GM18502 (cell line): ENCODE data around the gene ARHGAP28.

Experiments
- ATAC-seq: cut with Tn5 transposase; IDR thresholded peaks from one replicate; pipeline ENCODE4 v1.9.1; 2021; ENCODE audit warnings: mild to moderate bottlenecking; ENCODE audit not compliant: unreplicated experiment, poor library complexity

Gene ARHGAP28

DNA sequence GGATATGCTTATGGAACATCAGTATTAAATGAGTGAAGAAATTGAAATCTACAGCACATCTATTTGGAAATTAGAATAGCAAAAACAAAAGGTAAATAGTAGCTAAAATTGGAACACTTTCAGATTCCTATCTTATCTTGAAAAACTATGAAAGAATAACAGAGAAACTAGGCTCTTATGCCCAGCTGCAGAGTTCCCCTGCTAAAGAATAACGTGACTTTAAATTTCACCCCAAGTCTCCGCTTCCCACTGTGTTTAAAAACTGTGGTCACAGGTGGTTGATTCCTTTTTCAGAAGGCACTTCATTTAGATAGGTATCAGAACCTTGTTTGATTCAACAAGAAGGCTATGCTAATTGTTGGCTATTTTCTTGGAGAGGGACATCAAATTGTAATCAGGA is 30.1 kb downstream of the ARHGAP28 start:
- no peak for ATAC-seq

DNA sequence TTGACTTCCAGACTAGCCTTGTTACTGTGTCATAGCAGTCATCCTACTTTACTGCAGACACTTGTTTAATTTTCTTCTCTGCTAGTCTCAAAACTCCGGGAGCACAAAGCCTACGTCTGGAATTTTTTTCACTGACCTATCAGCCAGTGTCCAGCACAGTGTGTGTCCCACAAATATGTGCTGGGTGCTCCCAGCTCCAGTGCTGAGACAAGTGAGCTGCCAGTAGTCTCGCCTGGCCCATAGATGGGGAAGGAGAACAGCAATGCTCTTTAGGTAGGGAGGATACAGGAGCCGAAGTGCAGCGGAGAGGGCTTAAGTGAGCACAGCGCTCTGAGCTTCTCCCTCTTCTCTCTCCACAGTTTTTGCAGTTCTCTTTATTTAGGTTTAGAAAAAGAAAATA is 34.0 kb downstream of the ARHGAP28 start:
- ATAC-seq: no peak

DNA sequence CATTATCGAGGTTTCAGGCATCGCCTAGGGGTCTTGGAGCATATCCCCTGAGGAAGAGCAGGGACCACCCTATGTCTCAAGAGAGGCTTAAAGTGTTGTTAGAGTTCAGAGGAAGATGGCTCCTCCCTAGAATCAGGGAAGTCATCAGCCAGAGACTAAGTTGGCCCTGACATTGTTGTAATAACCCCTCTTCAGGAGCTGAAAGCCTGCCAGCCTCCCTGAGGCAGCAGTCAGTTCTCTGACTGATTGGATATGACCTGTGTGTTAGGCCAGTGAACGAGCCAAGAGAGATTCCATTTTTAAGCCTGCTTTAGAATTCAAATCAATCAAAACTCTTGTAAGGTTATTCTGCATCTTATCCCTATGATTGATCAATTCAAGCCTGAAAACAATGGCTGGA is 34.9 kb downstream of the ARHGAP28 start:
- no peak for ATAC-seq

DNA sequence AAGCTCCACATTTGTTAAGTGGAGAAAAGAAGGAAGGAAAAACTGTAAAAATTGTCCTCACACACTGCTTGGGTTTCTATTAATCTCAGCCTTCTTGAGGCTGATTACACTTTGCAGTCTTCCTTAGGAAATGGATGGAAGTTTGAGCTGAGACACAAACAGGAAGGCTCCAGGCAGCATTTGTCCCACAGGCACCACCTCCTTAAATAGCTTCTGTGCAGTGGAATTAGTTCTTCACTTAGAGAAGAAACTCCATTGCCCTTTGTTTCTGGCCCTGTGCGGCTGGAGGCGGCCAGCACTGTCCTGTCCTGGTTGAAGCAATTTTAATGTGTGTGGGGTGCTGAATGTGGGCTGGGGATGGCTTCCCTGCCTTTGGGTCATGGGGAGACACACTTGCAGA is 44.3 kb downstream of the ARHGAP28 start:
- ATAC-seq: no peak

DNA sequence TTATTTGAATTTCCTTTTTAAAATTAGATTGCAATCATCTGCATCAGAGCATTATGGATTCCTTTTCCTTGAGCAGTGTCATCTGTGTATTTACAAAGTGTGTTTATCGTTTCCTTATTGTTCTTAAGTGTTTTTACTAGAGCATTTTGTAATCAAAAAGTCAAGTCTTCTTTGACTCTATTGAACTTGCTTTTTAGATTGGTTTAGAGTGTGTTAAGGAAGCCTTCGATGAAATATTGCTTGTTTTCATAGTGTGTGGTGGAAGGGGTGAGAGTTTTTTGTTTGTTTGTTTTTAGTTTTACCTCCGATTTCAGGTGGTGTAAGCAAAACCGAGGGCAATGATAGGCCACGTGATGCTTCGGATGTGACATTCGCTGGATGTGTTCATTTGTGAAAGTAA is 45.7 kb downstream of the ARHGAP28 start:
- no peak for ATAC-seq

DNA sequence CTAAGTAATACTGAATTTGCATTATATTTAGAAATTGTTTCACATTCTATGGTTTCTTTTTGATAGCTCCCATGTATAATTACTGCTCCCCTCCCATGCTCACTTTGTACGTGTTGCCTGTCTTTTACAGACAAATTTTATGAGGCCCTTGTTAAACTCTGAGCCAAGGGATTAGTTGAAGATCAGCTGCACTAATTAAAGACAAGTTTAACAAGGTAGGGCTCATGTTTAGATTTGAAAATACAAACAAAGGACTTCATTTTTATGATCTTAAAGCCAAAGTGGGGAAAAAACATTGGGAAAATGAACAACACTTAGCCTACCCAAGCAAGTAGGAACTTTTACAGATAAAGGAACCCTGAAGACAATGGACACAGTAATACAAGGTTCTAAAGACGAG is 46.2 kb downstream of the ARHGAP28 start:
- no peak for ATAC-seq

DNA sequence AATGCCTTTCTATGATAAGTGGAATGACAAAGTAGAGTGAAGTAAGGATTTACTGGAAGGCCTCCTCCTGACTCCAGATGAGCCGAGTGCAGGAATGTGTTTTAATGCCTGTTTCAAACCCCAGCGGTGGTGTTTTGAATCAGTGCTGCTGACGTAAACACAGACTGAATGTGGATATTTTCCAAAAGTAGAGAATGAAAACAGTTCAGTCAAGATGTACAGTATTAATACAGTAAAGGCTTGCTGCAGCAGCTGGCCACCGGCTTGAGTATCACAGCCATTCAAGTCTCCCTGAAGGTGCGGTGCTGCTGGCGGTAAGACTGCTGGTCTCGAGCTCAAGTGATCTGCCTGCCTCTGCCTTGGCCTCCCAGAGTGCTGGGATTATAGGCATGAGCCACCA is 46.7 kb downstream of the ARHGAP28 start:
- no peak for ATAC-seq

DNA sequence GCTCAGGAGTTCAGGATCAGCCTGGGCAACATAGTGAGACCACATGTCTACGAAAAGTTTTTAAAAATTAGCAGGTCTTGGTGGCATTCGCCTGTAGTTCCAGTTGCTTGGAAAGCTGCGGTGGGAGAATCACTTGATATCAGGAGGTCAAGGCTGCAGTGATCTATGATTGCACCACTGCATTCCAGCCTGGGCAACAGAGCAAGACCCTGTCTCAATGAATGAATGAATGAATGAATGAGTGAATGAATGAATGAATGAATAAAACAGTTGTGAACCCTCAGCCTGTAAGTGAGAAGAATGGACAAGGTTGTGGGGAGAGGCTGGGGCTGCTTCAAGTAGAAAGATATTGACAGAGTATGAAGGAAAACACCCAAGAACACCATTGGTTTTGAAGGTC is 48.0 kb downstream of the ARHGAP28 start:
- no peak for ATAC-seq

DNA sequence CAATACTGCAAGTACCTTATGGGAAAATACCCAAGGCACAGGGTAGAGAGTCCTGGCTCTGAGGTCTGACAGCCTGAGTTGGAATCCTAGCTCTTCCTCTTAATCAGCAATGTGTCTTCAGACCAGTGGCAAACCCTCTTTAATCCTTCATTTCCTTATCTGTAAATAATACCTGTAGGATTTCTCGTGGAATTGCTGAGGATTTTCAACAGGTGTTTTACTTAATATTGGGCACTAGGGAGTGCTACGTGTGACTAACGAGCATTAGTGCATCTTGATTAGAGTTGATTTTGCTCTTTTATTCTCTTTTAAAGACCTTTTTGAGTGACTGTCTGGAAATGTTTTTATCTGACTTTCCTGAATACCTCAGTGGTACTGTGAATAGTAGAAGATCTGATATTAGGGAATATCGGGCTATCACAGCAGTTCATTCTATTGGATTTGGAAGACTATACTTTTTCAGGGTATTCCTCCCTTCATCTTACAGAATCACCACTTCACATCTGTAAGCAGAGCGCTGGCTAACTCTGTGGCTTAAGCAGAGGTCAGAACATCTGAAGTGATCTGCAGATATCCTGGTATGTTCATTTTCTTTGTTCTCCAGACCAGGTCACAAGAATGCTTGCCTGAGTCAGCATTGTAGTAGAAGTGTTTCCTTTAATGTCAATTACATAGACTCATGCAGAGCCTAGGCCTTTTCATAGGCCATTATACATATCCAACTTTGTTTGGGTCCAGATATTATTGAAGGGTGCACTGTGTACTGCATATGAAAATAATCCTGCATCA is 49.1 kb downstream of the ARHGAP28 start:
- no peak for ATAC-seq

DNA sequence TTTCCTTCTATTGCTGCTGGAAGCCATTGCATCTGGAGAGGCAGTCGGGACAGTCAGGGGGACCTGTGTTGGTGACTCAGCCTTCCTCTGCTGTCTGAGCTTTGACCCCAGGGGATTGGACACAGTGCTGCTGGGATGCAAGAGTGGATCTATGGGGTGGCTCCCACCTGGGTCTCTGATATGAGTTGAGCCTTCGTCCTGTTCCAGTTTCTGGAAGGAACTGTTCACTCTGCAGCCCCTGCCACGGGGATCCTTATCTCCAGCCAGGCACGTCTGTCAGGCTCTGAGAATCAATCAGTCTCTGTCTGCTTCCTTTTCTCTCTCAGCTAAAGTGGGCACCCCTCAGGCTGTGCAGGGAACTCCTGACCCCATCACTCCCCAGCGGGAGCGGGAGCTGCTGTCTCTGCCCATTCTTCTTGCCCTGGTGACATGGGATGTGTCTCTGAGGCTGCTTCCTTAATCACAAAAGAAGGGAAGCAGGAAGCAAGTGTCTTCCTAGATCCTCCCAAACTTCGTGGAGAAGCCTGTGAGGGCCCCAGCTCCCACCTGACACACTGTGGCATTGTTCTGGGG is 51.7 kb downstream of the ARHGAP28 start:
- no peak for ATAC-seq

DNA sequence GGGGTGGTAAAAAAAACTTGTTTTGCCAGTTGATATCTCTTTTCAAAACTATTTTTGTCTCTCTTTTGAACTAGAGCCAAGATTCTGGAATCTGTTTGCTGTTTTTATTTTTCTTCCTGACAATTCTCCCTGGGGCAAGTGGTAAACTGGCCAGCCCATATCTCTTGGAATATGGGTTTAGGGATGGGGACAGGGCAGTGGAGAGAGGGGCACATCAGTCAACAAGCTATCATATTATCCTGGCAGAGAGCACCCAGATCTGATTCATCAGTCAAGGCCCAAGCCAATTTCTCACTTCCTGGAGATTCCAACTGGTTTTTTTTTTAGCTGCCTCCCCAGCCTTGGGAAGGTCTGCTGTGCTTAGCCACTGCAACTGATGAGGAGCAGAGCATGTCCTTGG is 52.3 kb downstream of the ARHGAP28 start:
- ATAC-seq: no peak

DNA sequence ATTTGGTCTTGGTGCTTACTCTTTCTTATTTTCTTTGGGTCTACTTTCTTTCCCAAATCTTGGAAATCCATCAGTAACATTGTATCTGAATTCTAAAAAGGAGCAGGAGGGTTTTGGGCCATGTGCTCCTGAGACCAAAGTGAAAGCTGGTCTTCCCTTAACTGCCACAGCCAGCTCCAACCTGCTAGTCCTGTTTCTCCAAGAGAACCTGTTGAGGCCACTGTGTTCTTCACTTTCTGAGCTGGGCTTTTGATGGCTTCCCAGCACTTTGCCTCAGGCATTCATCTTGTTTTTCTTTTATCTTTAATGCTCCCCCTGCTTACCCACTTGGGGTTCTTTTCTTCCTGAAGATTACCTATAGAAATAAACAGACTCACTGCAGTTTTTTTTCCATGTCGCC is 53.3 kb downstream of the ARHGAP28 start:
- no peak for ATAC-seq

DNA sequence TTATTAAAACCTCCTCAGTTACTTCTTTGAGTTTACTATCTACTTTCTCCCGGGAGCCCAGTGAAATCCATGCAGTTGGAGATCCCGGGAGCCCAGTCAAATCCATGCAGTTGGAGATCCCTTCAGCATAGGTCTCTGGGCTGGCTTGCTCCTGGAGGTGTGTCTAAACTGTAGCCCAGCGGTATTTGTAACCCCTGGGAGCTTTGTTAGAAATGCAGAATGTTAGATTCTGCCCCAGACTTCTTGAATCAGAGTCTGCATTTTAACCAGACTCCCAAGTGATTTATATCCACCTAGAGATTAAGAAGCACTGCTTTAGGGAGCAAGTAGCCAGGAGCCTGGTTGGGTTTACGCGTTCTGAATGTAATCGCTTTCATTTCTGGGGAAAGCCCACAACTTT is 54.5 kb downstream of the ARHGAP28 start:
- ATAC-seq: no peak

DNA sequence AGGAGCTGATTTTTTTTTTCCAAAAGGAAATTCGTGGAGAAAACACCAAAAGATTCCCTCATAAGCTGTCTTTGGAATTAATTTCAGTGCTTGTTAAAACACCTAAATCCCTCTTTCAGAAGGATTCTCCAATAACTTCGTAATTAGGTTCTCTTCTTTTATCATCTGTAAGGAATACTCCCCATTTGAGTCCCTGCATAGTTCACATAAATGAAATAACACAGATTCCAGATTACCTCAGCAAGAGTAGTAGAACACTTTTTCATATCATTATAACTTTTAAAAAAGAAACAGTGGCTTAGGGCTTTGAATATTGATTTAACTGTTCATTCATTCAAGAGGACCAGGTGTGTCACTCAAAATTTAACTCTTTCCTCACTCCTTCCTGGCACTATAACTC is 55.5 kb downstream of the ARHGAP28 start:
- no peak for ATAC-seq

DNA sequence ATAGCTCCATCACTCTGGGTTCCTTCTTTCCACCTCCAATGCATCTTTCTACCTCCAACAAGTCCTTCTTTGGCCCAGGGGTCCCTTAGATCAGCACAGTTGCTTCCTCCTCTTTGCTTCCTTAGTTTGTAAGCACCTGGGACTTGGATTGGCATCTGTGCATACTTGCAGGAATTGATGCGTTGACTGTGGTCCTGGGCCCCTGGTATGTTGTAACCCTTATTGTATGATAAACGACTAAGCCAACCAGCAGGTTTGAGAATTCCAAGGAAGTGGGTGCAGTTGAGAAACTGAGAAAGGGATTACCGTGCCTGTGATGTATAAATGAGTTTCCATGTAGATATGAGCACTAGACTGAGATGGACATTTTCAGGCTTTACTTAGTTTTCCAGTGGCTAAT is 55.9 kb downstream of the ARHGAP28 start:
- no peak for ATAC-seq

DNA sequence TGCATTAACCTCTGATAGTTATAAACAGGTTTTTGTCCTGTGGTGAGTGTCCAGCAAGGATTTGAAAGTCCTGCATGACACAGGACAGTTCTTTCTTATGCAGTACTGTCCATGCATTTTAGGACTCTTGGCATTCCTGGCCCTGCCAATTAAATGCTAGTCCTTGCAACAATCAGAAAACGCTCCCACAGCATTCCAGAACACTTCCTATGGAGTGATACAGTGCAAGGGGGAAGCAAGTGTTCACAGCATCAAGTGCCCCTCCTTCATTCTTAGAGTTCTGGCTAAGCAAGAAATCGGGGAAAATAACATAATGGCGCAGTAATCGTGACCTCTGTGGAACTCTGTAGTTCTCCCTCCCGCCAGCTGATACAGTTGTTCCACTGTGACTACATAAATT is 62.9 kb downstream of the ARHGAP28 start:
- no peak for ATAC-seq

DNA sequence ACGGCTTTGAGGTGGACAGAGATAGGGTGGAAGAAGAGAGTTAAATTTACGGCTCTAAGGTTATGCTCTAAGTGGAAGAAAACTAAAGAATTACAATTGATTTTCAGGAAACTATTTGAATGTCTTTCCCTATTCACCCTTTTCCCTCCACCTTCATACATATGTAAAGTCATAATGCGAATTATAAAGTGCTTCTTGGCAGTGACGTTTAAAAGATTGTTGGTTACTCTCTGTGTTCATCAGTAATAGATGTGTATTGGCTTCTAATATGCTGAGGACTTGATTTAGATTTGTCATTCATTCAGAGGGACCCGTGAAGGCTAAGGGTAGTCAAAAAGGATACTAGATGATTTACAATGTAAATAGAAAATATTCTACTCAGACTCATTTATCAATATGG is 63.9 kb downstream of the ARHGAP28 start:
- ATAC-seq: no peak

DNA sequence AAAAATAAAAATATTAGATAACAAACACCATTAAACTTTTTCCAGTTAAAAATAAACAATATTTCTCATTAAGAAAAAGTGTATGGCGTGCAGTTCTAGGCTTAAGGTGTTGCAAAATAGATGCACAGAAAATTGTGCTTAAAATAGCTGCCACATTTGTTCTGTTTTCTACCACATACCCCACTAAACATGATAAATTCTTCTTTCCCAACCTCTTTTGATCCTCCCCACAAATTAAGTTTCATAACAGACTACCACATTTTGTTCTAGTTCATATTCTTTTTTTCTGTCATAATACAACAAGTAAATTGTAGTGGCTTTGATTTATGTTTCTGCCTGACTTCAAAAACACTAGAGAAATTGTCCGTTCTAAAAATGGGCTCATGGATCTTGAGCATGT is 64.5 kb downstream of the ARHGAP28 start:
- no peak for ATAC-seq

DNA sequence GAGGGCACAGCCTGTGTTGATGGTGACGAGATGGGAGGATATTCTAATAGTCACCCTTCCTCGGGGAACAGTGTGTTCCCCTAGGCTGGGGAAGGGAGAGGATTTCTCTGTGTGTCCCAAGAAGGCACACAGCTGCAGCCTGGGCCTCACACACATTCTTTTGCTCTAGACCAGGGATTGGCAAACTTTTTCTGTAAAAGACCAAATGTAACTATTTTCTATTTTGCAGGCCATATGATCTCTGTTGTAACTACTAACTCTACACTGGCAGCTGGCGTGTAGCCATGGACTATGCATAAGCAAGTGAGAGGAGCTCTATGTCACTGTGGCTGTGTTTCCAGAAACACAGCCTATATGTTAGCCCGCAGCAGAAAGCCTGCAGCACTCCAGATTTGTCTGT is 65.8 kb downstream of the ARHGAP28 start:
- ATAC-seq: no peak

DNA sequence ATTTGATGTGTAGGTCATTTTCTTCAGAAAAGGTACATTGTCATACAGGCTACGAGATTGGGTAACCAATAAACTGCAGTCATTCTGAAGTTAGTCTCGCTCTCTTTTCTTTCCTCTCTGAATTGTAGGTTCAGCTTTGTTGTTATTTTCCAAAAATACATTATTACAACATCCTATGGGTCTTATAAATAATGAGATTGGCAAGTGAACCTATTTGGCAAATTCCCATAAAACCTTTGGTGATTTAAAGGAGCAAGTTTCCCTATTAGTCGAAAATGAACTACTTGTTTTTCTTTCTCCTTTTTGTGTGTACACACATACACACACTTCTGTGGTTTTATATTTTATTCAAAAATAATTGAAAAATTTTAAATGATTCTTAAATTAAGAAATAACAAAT is 67.0 kb downstream of the ARHGAP28 start:
- ATAC-seq: no peak

DNA sequence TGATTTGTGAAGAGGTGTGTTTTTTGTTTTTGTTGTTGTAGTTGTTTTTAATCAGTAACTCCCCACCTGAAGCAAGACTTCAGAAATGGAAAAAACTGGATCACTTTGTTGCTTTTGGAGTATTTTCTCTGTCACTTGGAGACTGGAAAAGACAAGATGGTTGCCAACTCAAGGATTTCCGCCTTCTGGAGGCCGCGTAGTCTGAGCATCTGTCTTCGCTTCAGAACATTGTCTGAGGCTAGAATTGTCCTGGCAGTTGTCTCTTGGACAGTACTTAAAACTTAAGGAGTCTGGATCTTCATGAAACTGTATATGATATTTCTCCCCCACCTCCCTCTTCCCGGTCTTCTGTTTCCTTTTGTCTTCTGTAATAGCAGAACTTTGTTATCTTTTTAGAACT is 67.7 kb downstream of the ARHGAP28 start:
- ATAC-seq: no peak

DNA sequence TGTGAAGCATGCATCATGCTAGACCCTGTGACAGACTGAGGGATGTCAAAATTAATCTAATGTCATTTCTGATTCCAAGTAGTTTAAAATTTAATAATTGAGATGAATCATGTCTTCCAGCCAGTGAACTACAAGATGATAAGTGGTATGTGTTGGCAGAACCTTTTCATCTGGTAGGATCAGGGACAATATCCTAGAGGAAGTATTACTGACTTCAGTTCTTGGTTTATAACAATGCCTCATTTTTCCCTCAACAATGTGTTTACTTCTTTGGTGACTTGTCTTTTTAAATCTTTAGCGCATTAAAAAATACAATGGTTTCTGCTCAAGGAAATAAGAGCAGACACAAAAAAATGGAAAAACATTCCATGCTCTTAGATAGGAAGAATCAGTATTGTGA is 69.4 kb downstream of the ARHGAP28 start:
- ATAC-seq: no peak
